K562 (cell line): ENCODE results near the gene NRN1L. TPM values are rescaled to one million over a fixed set of nuclear protein-coding genes. Genes with fewer than 3 reads are reported as not detected.

Experiments
- ATAC-seq: fragments of 200-7000 bp; cut with Tn5 transposase; 3 replicates; pipeline ENCODE4 v1.9.1; 2020; ENCODE audit warnings: moderate library complexity
- BruUV-seq: library from RNA; stranded (reverse); fragments of 400-500 nt; replicated peaks from 2 replicates; lab custom pipeline; 2021; lab: Mats Ljungman, UMichigan
- CTCF ChIA-PET: fragments of 300-600 bp; formaldehyde crosslinking; extraction: SDS; loops from one replicate; lab custom pipeline; 2021; ENCODE audit warnings: low intra/inter-chr PET ratio; lab: Yijun Ruan, JAX
- POLR2A ChIA-PET: fragments of 300-600, 350-650 bp; sonication (Branson Sonifier 250); formaldehyde crosslinking; extraction: SDS; loops from one replicate; lab custom pipeline; 2021; ENCODE audit warnings: antibody characterized with exemption, inconsistent platforms; lab: Yijun Ruan, JAX
- DNase-seq, 4 experiments: peaks; one replicate each; pipeline versions ENCODE4 v3.0.0 to v3.0.0-alpha.2; 2011 to 2018; ENCODE audit warnings: low spot score in 3 of 4, mixed read lengths in 3 of 4; ENCODE audit errors: extremely low read depth in 1 of 4
- FAIRE-seq: peaks from 2 replicates; lab custom pipeline; 2011; peaks lifted over from hg19 to GRCh38; lab: Jason Lieb, UNC
- H2AFZ ChIP-seq: 2 replicates; pipeline ENCODE4 v1.6.0; 2011; ENCODE audit warnings: low read depth, low read length, control low read depth, inconsistent platforms
- H3K27ac ChIP-seq: fragments of 200-600 bp; 3 replicates; pipeline ENCODE4 v1.8.0; 2011; ENCODE audit warnings: low read depth, mild to moderate bottlenecking, control low read depth, inconsistent platforms, low read length, moderate library complexity, mixed read lengths; ENCODE audit errors: extremely low read depth
- H3K27me3 ChIP-seq, 2 experiments: fragments of 300-600 bp in 1 of 2; 2 replicates in 1 of 2; 3 replicates in 1 of 2; pipeline versions ENCODE4 v1.6.0 to v1.8.0; 2011; ENCODE audit warnings: inconsistent platforms in 2 of 2, low read length in 2 of 2, mild to moderate bottlenecking in 1 of 2, mixed read lengths in 1 of 2, moderate library complexity in 1 of 2; ENCODE audit not compliant: control insufficient read depth in 2 of 2, insufficient read depth in 2 of 2
- H3K36me3 ChIP-seq: fragments of 300-600 bp; 3 replicates; pipeline ENCODE4 v1.8.0; 2011; ENCODE audit warnings: mild to moderate bottlenecking, low read length, inconsistent platforms; ENCODE audit not compliant: control insufficient read depth, insufficient read depth
- H3K4me1 ChIP-seq, 2 experiments: fragments of 200-600 bp in 1 of 2; replicated peaks in 1 of 2; 2 replicates in 1 of 2; 3 replicates in 1 of 2; pipeline versions ENCODE4 v1.5.1 to v1.8.0; 2011; ENCODE audit warnings: inconsistent platforms in 2 of 2, low read length in 2 of 2, mild to moderate bottlenecking in 1 of 2, mixed read lengths in 1 of 2, moderate library complexity in 1 of 2; ENCODE audit not compliant: control insufficient read depth in 2 of 2, insufficient read depth in 2 of 2
- H3K4me2 ChIP-seq: 2 replicates; pipeline ENCODE4 v1.6.1; 2011; ENCODE audit warnings: low read length, control low read depth, inconsistent platforms, mixed read lengths; ENCODE audit not compliant: insufficient read depth
- H3K4me3 ChIP-seq: fragments of 200-600 bp; sonication (generic), shearing (Covaris generic); 2 replicates; pipeline ENCODE4 v1.5.1; 2016; ENCODE audit warnings: control low read depth, inconsistent platforms
- H3K79me2 ChIP-seq: fragments of 200-600 bp; 3 replicates; pipeline ENCODE4 v1.8.0; 2011; ENCODE audit warnings: low read length, inconsistent platforms; ENCODE audit not compliant: control insufficient read depth, insufficient read depth
- H3K9ac ChIP-seq, 2 experiments: 2 replicates each; pipeline versions ENCODE4 v1.6.0 to v1.6.1; 2011; ENCODE audit warnings: low read depth in 2 of 2, low read length in 2 of 2, control low read depth in 1 of 2, inconsistent platforms in 1 of 2, mild to moderate bottlenecking in 1 of 2, mixed read lengths in 1 of 2; ENCODE audit not compliant: insufficient read depth in 1 of 2
- H3K9me1 ChIP-seq: one replicate; pipeline ENCODE4 v1.6.0; 2011; ENCODE audit warnings: inconsistent platforms, mild to moderate bottlenecking, low read length, moderate library complexity; ENCODE audit not compliant: control insufficient read depth, insufficient read depth
- H3K9me3 ChIP-seq: replicated peaks from 2 replicates; pipeline ENCODE4 v1.5.1; 2011; ENCODE audit warnings: low read depth, low read length, inconsistent platforms; ENCODE audit not compliant: control insufficient read depth, insufficient read depth
- H4K20me1 ChIP-seq: replicated peaks from 2 replicates; pipeline ENCODE4 v1.6.1; 2011; ENCODE audit warnings: low read length, inconsistent platforms, mixed read lengths; ENCODE audit not compliant: control insufficient read depth, insufficient read depth
- DDX20 ChIP-seq: fragments of 450-650 bp; IDR thresholded peaks from 2 replicates; pipeline ENCODE4 v1.6.1; 2016; ENCODE audit warnings: missing genetic modification characterization, low read depth, mild to moderate bottlenecking, missing compliant biosample characterization, moderate library complexity
- ELK3 ChIP-seq: fragments of 450-650 bp; formaldehyde crosslinking; IDR thresholded peaks from 2 replicates; pipeline ENCODE4 v1.4.0; 2020; ENCODE audit warnings: mild to moderate bottlenecking
- EWSR1 ChIP-seq: fragments of 450-650 bp; IDR thresholded peaks from 2 replicates; pipeline ENCODE4 v1.6.1; 2018; ENCODE audit warnings: borderline replicate concordance, mild to moderate bottlenecking, low read depth, moderate library complexity; ENCODE audit not compliant: partially characterized antibody
- MCM5 ChIP-seq: fragments of 450-650 bp; IDR thresholded peaks from 2 replicates; pipeline ENCODE4 v1.6.1; 2016; ENCODE audit warnings: low read depth
- POU5F1 ChIP-seq: fragments of 150-350 bp; IDR thresholded peaks from 2 replicates; pipeline ENCODE4 v1.6.1; 2014; ENCODE audit warnings: borderline replicate concordance, low read length, low read depth, mild to moderate bottlenecking; ENCODE audit not compliant: partially characterized antibody
- SMAD1 ChIP-seq: fragments of 150-350 bp; IDR thresholded peaks from 2 replicates; pipeline ENCODE4 v1.6.1; 2014; ENCODE audit warnings: low read length, low read depth; ENCODE audit not compliant: partially characterized antibody
- SREBF1 ChIP-seq: fragments of 150-350 bp; IDR thresholded peaks from 2 replicates; pipeline ENCODE4 v1.6.1; 2014; ENCODE audit warnings: antibody characterized with exemption, low read depth, low read length, borderline replicate concordance
- SRF ChIP-seq, 2 experiments: fragments of 250-450, 450-650 bp in 1 of 2; sonication (Bioruptor Pico) in 1 of 2; sonication (generic) in 1 of 2; formaldehyde crosslinking; IDR thresholded peaks; 2 replicates each; pipeline versions ENCODE4 v1.5.0 to v1.5.1; 2020 to 2022; ENCODE audit warnings: mild to moderate bottlenecking in 1 of 2, missing genetic modification reagents in 1 of 2
- ZC3H4 ChIP-seq: sonication (generic); formaldehyde crosslinking; IDR thresholded peaks from 2 replicates; pipeline ENCODE4 v1.9.0; 2021; ENCODE audit warnings: missing genetic modification reagents, borderline replicate concordance
- ZFX ChIP-seq: sonication (generic); formaldehyde crosslinking; IDR thresholded peaks from 2 replicates; pipeline ENCODE4 v1.8.0; 2022; ENCODE audit warnings: mild to moderate bottlenecking, missing genetic modification reagents, moderate library complexity
- ZNF232 ChIP-seq: sonication (generic); formaldehyde crosslinking; IDR thresholded peaks from 2 replicates; pipeline ENCODE4 v1.8.0; 2022; ENCODE audit warnings: mild to moderate bottlenecking, missing genetic modification reagents
- WGBS: fragments of 100-300 bp; shearing (Covaris generic); methylation state at CpG from one replicate; pipeline ENCODE4 v1.1.6; 2016; ENCODE audit warnings: low coverage, mixed read lengths; ENCODE audit not compliant: insufficient coverage; ENCODE audit errors: missing lambda C conversion rate; 5-methylcytosine and 5-hydroxymethylcytosine counted together
- in situ Hi-C: fragments of 300-500 bp; cut with MboI; formaldehyde crosslinking; loops from 4 replicates; pipeline ENCODE4 v1.15.0; 2018; ENCODE audit warnings: inconsistent platforms, mixed read lengths
- intact Hi-C: fragments of 100-400 bp; cut with micrococcal nuclease; formaldehyde crosslinking; loops from 2 replicates; pipeline ENCODE4 v1.14.2; 2022
- polyA plus RNA-seq, 8 experiments: library from polyadenylated mRNA; depleted of rRNA in 4 of 8; stranded (reverse) in 5 of 8; unstranded in 3 of 8; fragments of >200 nt; fragmentation: Nextera tagmentation in 2 of 8; fragmentation: Illumina TruSeq in 1 of 8; extraction: Ambion mirVana in 2 of 8; extraction: Trizol in 1 of 8; gene quantifications; 2 replicates each; pipeline versions ENCODE4 v1.2.1 to v1.2.3, GENCODE V29; 2011 to 2014; ENCODE audit warnings: inconsistent platforms in 1 of 8, missing spikeins in 1 of 8
- total RNA-seq, 7 experiments: library from RNA; depleted of rRNA in 6 of 7; stranded (reverse); fragments of >200 nt in 6 of 7; fragmentation: Illumina TruSeq in 2 of 7; extraction: Trizol in 2 of 7; gene quantifications; 2 replicates each; pipeline versions ENCODE4 v1.2.1 to v1.2.3, GENCODE V29; 2011 to 2021; ENCODE audit warnings: low replicate concordance in 1 of 7

Gene NRN1L
- total and polyA plus RNA-seq, 9 of the 15 experiments (the other 6 are each of a cell fraction or from before 2014, with no cell fraction given) = 0.22 to 0.86 (median 0.61) TPM; not detected in 5

- H4K20me1 ChIP-seq = peaks cover 22% of the 10 kb centered on the region
- intact Hi-C loops (no loop called here), in situ Hi-C loops (loop anchor here (10.0 kb wide), 1 partner anchor 399 kb away; the partner anchor contains the start of gene RIPOR1)
- DNase-seq = no peak
- 78% methylated on average over 10 of the region's 10 CpGs for WGBS
- ChIA-PET CTCF (no interaction called here), POLR2A (interaction anchor here (1.5 to 1.6 kb wide), 3 partner anchors 12 to 80 kb away, joined by 3 to 8 read pairs (median 4); no protein-coding TSS in a partner anchor)
- H3K27ac ChIP-seq = no peak overlapping the region
- H2AFZ ChIP-seq = no peak overlapping the region
- BruUV-seq = no TSS peak
- peaks cover 13 to 23% of the 10 kb centered on the region in 2 experiments for H3K4me1 ChIP-seq
- no peak overlapping the region for H3K4me2 ChIP-seq
- H3K9me3 ChIP-seq = no peaks in the 10 kb centered on the region
- no peaks in the 10 kb centered on the region for H3K79me2 ChIP-seq
- no peaks in the 10 kb centered on the region for H3K27me3 ChIP-seq
- no peak overlapping the region for H3K4me3 ChIP-seq
- peak overlapping the region in 1 of 2 experiments; percentile 53; a peak in 1 of 4 replicates for H3K9ac ChIP-seq
- TF ChIP-seq SRF (CRISPR knock-in tag; IDR thresholded peaks at IDR 0.05) = no peak
- no peak for TF ChIP-seq ZNF232 (CRISPR knock-in tag)
- TF ChIP-seq ZC3H4 (CRISPR knock-in tag) = no peak
- TF ChIP-seq DDX20 = no peak
- TF ChIP-seq POU5F1 = no peak
- no peak for TF ChIP-seq ELK3 (CRISPR knock-in tag)
- no peak for TF ChIP-seq SREBF1
- TF ChIP-seq EWSR1 = no peak
- TF ChIP-seq SMAD1 = no peak
- TF ChIP-seq ZFX (CRISPR knock-in tag) = no peak
- no peak for TF ChIP-seq MCM5
- TF ChIP-seq, all 486 proteins: peak for 0
- Histone ChIP-seq H3K9me1 (peaks cover 3% of the 10 kb centered on the region), H3K36me3 (no peaks in the 10 kb centered on the region; the same call in 2 of the 3 replicates)
- ATAC-seq = no peak
- FAIRE-seq = no peak
Observed at GRCh38 chr16:67923414-67924116, 38.9 kb downstream of the NRN1L start.
